Neuronal stem cell (in vitro differentiated cells): Measurements from ENCODE around the gene TMEM238L.

ENCODE experiments used
- DNase-seq: peaks from one replicate; pipeline ENCODE4 v3.0.0-alpha.2; 2013; ENCODE audit warnings: low spot score
- H2AFZ ChIP-seq: one replicate; pipeline ENCODE4 v1.6.1; 2013; ENCODE audit warnings: mild to moderate bottlenecking, low read length, inconsistent platforms
- H2AK5ac ChIP-seq: 2 replicates; pipeline ENCODE4 v1.6.1; 2013; ENCODE audit warnings: low read depth, mild to moderate bottlenecking, inconsistent platforms, low read length, moderate library complexity, mixed read lengths
- H2BK120ac ChIP-seq: 2 replicates; pipeline ENCODE4 v1.6.1; 2013; ENCODE audit warnings: low read depth, mild to moderate bottlenecking, inconsistent platforms, low read length, moderate library complexity, mixed read lengths
- H2BK12ac ChIP-seq: one replicate; pipeline ENCODE4 v1.6.1; 2013; ENCODE audit warnings: low read length, inconsistent platforms
- H2BK15ac ChIP-seq: 2 replicates; pipeline ENCODE4 v1.6.1; 2013; ENCODE audit warnings: mild to moderate bottlenecking, low read length, inconsistent platforms, mixed read lengths
- H2BK5ac ChIP-seq: one replicate; pipeline ENCODE4 v1.6.1; 2013; ENCODE audit warnings: inconsistent platforms, mild to moderate bottlenecking, low read length, moderate library complexity
- H3K14ac ChIP-seq: one replicate; pipeline ENCODE4 v1.6.1; 2013; ENCODE audit warnings: low read length, inconsistent platforms
- H3K18ac ChIP-seq: 2 replicates; pipeline ENCODE4 v1.6.1; 2013; ENCODE audit warnings: low read length, inconsistent platforms
- H3K23ac ChIP-seq: 2 replicates; pipeline ENCODE4 v1.6.1; 2013; ENCODE audit warnings: low read depth, mild to moderate bottlenecking, mixed read lengths, low read length, inconsistent platforms; ENCODE audit not compliant: poor library complexity
- H3K27ac ChIP-seq: replicated peaks from 3 replicates; pipeline ENCODE4 v1.5.1; 2013; ENCODE audit warnings: low read length, inconsistent platforms
- H3K27me3 ChIP-seq, 3 experiments: 2 replicates each; pipeline ENCODE4 v1.6.1; 2013; ENCODE audit warnings: low read length in 3 of 3, mild to moderate bottlenecking in 2 of 3, inconsistent platforms in 1 of 3, low read depth in 1 of 3, mixed read lengths in 1 of 3, moderate library complexity in 1 of 3; ENCODE audit not compliant: control insufficient read depth in 3 of 3, insufficient read depth in 3 of 3
- H3K36me3 ChIP-seq, 2 donors: replicated peaks in 1 of 2; 2 replicates each; pipeline ENCODE4 v1.6.1; 2013; ENCODE audit warnings: low read length in 2 of 2; ENCODE audit not compliant: control insufficient read depth in 2 of 2, insufficient read depth in 2 of 2
- H3K4ac ChIP-seq: 2 replicates; pipeline ENCODE4 v1.6.1; 2013; ENCODE audit warnings: inconsistent platforms, mild to moderate bottlenecking, low read length, moderate library complexity
- H3K4me1 ChIP-seq, 2 donors: 1 replicate in 1 of 2; 2 replicates in 1 of 2; pipeline ENCODE4 v1.6.1; 2013; ENCODE audit warnings: low read length in 2 of 2, low read depth in 1 of 2; ENCODE audit not compliant: control insufficient read depth in 2 of 2, insufficient read depth in 1 of 2
- H3K4me2 ChIP-seq: one replicate; pipeline ENCODE4 v1.6.1; 2013; ENCODE audit warnings: mild to moderate bottlenecking, low read length, inconsistent platforms; ENCODE audit not compliant: insufficient read depth, poor library complexity, severe bottlenecking
- H3K4me3 ChIP-seq, 2 donors: 2 replicates each; pipeline ENCODE4 v1.5.1; 2013; ENCODE audit warnings: low read length in 2 of 2, mild to moderate bottlenecking in 2 of 2, inconsistent platforms in 1 of 2, moderate library complexity in 1 of 2
- H3K79me1 ChIP-seq: one replicate; pipeline ENCODE4 v1.6.1; 2013; ENCODE audit warnings: low read depth, mild to moderate bottlenecking, inconsistent platforms, low read length, moderate library complexity
- H3K9ac ChIP-seq: one replicate; pipeline ENCODE4 v1.6.1; 2013; ENCODE audit warnings: mild to moderate bottlenecking, low read depth, low read length, inconsistent platforms; ENCODE audit not compliant: poor library complexity
- H3K9me3 ChIP-seq, 2 donors: replicated peaks in 1 of 2; 2 replicates each; pipeline versions ENCODE3 to v1.6.1; 2013; ENCODE audit warnings: low read length in 2 of 2, mild to moderate bottlenecking in 2 of 2, inconsistent platforms in 1 of 2, low read depth in 1 of 2, mixed read lengths in 1 of 2, moderate library complexity in 1 of 2; ENCODE audit not compliant: control insufficient read depth in 2 of 2, insufficient read depth in 1 of 2
- H4K8ac ChIP-seq: one replicate; pipeline ENCODE4 v1.6.1; 2013; ENCODE audit warnings: low read depth, mild to moderate bottlenecking, inconsistent platforms, low read length, moderate library complexity
- H4K91ac ChIP-seq: one replicate; pipeline ENCODE4 v1.6.1; 2013; ENCODE audit warnings: low read length, low read depth, mild to moderate bottlenecking, inconsistent platforms; ENCODE audit not compliant: poor library complexity
- WGBS, 2 donors: extraction: QIAGEN DNeasy Blood & Tissue Kit; methylation state at CpG; one replicate each; pipeline ENCODE4 v1.1.7; 2013; ENCODE audit warnings: missing lambda C conversion rate in 2 of 2, mixed read lengths in 1 of 2; ENCODE audit not compliant: insufficient read length in 2 of 2, insufficient replicate concordance in 1 of 2; ENCODE audit errors: extremely low coverage in 2 of 2; 5-methylcytosine and 5-hydroxymethylcytosine counted together

TMEM238L gene

DNA sequence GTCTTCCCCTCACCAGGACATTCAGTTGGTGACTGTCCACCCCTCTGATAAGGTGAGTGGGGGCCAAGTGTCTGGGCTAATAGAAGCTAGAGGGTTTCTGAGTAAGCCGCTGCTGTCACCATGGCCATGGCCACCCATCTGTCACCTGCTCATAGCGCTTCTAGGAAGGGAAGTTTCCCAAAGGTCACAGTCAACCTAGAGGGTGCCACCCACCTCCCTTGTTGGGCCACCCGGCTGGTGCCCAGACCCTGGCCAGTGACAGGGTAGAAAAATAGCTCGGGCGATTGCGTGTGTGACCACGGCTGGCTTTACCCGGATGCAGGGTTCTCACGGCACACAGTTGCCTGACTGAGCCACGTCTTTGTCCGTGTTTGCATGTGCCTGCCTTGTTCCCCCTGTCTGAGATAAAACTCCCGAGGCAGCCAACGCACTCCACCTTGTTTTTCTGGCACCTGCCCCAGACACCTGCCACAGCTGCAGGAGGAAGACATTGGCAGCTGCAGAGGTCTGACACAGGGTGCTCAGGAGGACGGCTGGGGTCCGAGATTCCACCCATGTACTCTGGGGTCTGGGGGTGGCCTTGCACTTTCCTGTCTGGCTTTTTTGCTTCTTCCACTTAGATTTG is 33.2 kb upstream of the TMEM238L start:
- Histone ChIP-seq H2BK12ac (no peak overlapping the region), H3K4me1 (peaks cover 0 to 3% of the 10 kb centered on the region in 2 donors), H2BK5ac (no peak overlapping the region), H3K4ac (no peak overlapping the region), H2BK120ac (no peak overlapping the region), H3K79me1 (no peaks in the 10 kb centered on the region), H3K27ac (no peak overlapping the region), H4K91ac (no peak overlapping the region), H3K9me3 (peaks cover 0 to 2% of the 10 kb centered on the region in 2 donors), H2BK15ac (no peak overlapping the region), H2AFZ (no peak overlapping the region), H3K18ac (no peak overlapping the region), H3K27me3 (no peaks in the 10 kb centered on the region), H3K9ac (no peak overlapping the region), H2AK5ac (no peak overlapping the region), H3K36me3 (no peaks in the 10 kb centered on the region), H4K8ac (no peak overlapping the region), H3K23ac (no peak overlapping the region), H3K4me2 (no peak overlapping the region), H3K4me3 (peak overlapping the region in 1 of 2 donors; percentile 49), H3K14ac (no peak overlapping the region)
- no CpG with 5 or more reads among the region's 15 CpGs for WGBS, 2 donors
- DNase-seq = no peak

DNA sequence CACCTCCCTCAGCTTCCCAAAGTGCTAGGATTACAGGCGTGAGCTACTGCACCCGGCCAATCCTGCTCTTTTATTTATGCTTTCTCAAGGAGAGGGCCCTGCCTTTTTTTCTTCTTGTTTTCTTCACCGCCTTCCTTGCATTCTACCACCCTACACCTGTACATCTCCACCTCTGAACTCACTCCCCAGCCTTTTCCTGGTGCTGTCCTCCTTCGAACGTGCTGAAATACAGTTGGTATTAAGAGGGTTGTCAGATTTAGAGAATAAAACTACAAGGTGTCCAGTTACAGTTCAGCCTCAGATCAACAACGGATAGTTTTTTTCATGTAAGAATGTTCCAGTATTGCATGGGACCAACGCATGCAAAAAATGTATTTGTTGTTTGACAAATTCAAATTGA is 32.2 kb upstream of the TMEM238L start:
- Histone ChIP-seq H3K79me1 (no peaks in the 10 kb centered on the region), H3K4me2 (no peak overlapping the region), H3K4ac (no peak overlapping the region), H3K4me1 (peaks cover 0 to 3% of the 10 kb centered on the region in 2 donors), H2BK120ac (no peak overlapping the region), H2BK5ac (no peak overlapping the region), H2AFZ (no peak overlapping the region), H3K27me3 (no peaks in the 10 kb centered on the region), H3K18ac (no peak overlapping the region), H3K23ac (no peak overlapping the region), H3K27ac (no peak overlapping the region), H3K4me3 (no peak overlapping the region), H3K9me3 (peaks cover 0 to 2% of the 10 kb centered on the region in 2 donors), H2AK5ac (no peak overlapping the region), H2BK15ac (no peak overlapping the region), H3K9ac (no peak overlapping the region), H4K91ac (no peak overlapping the region), H4K8ac (no peak overlapping the region), H3K36me3 (no peaks in the 10 kb centered on the region), H3K14ac (no peak overlapping the region), H2BK12ac (no peak overlapping the region)
- WGBS, 2 donors = no CpG with 5 or more reads among the region's 7 CpGs
- no peak for DNase-seq

DNA sequence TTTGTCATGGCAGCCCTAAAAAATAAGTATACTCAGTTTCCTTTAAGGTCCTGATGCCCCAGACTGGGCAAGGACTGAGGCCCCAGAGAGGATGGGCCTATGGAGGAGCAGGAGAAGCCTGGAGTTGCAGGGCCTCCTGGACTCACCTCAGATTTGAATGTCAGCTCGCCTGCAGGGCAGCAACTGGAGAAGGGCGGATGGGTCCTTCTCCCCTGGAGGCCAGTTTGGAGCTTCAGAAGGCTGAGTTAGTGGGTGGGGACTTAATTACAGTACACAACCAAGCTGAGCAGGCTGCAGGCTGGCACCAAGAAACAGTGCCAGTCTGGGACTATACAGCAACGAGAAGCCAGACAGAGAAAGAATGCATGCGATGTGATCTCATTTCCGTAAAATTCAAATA is 27.8 kb upstream of the TMEM238L start:
- H3K9me3 ChIP-seq = no peaks in the 10 kb centered on the region
- WGBS, 2 donors = no CpG with 5 or more reads among the region's 5 CpGs
- no peak overlapping the region for H3K27ac ChIP-seq
- H3K4me2 ChIP-seq = no peak overlapping the region
- H2AK5ac ChIP-seq = no peak overlapping the region
- H4K91ac ChIP-seq = no peak overlapping the region
- H3K36me3 ChIP-seq = no peaks in the 10 kb centered on the region
- no peak overlapping the region for H3K4ac ChIP-seq
- H4K8ac ChIP-seq = no peak overlapping the region
- no peaks in the 10 kb centered on the region for H3K79me1 ChIP-seq
- no peak overlapping the region for H2BK5ac ChIP-seq
- H3K4me3 ChIP-seq = no peak overlapping the region
- H2BK12ac ChIP-seq = no peak overlapping the region
- H3K14ac ChIP-seq = no peak overlapping the region
- H2AFZ ChIP-seq = no peak overlapping the region
- no peak overlapping the region for H3K18ac ChIP-seq
- DNase-seq = no peak
- no peak overlapping the region for H3K9ac ChIP-seq
- no peak overlapping the region for H3K23ac ChIP-seq
- no peak overlapping the region for H2BK15ac ChIP-seq
- no peaks in the 10 kb centered on the region for H3K27me3 ChIP-seq
- no peak overlapping the region for H2BK120ac ChIP-seq
- no peaks in the 10 kb centered on the region for H3K4me1 ChIP-seq

DNA sequence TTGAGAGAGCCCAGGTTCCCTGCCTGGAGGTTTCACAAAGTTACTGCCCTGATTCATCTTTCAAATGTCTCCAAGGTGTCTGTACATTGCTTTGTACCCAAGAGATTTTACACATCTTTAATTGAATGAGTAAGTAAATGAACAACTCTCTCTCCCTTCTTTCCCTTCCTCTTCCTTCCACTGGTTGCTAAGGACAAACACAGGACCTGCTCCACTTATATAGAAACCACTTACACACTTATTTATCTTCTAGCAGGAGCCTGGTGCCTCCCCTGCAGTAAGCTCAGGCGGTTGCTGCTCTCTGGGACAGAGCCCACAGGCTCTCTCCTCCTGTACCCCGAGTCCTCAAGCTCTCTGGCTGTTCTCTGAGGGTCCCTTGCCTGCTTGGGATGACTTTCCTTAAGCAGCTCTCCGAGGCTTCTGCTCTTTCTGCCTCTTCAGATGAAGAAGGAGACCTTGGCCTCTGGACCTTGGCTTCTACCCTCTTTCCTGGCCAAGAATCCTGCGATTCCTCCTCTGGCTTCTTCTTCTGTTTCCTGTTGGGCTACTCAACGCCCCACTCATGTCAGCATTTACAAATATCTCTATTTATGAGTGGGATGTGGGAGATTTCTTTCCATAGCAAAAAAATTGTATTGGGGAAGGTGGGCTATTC is 24.1 kb upstream of the TMEM238L start:
- Histone ChIP-seq H3K27ac (no peak overlapping the region), H2BK120ac (no peak overlapping the region), H3K27me3 (no peaks in the 10 kb centered on the region), H3K4me2 (no peak overlapping the region), H3K9me3 (no peaks in the 10 kb centered on the region), H2BK5ac (no peak overlapping the region), H3K18ac (no peak overlapping the region), H3K23ac (no peak overlapping the region), H3K14ac (no peak overlapping the region), H4K8ac (no peak overlapping the region), H2AK5ac (no peak overlapping the region), H3K4ac (no peak overlapping the region), H3K4me3 (no peak overlapping the region), H3K9ac (no peak overlapping the region), H2AFZ (no peak overlapping the region), H3K79me1 (no peaks in the 10 kb centered on the region), H2BK12ac (no peak overlapping the region), H4K91ac (no peak overlapping the region), H2BK15ac (no peak overlapping the region), H3K4me1 (no peaks in the 10 kb centered on the region), H3K36me3 (peaks cover 0 to 1% of the 10 kb centered on the region in 2 donors)
- no peak for DNase-seq
- no CpG with 5 or more reads among the region's 5 CpGs for WGBS, 2 donors
